ELR (cell line): ENCODE data around the gene MRS2.
"Not testable (repeated sequence)": the region's sequence is repeated elsewhere in the genome, so short reads cannot be mapped to it uniquely, and the experiment has no call there.

Source experiments
- DNase-seq: peaks from one replicate; pipeline ENCODE4 v3.0.0-alpha.2; 2015; ENCODE audit warnings: low read depth

Gene MRS2

GRCh38 chr6:24391208-24391607, 11.5 kb upstream of the MRS2 start:
- DNase-seq = no peak

- DNase-seq = no peak
Measured at GRCh38 chr6:24391756-24392405, 10.9 kb upstream of the MRS2 start.

GRCh38 chr6:24394061-24394779, 8.5 kb upstream of the MRS2 start:
- DNase-seq = no peak

- peak; percentile 85 for DNase-seq
Measured at GRCh38 chr6:24394780-24395437, 7.8 kb upstream of the MRS2 start.

- peak; percentile 22 for DNase-seq
Measured at GRCh38 chr6:24396824-24397223, 5.9 kb upstream of the MRS2 start.

GRCh38 chr6:24397631-24398030, 5.1 kb upstream of the MRS2 start:
- DNase-seq = no peak

- not testable (repeated sequence) for DNase-seq
Measured at GRCh38 chr6:24400045-24401039, 2.4 kb upstream of the MRS2 start.

GRCh38 chr6:24401458-24401857, 1.3 kb upstream of the MRS2 start:
- DNase-seq = no peak

- no peak for DNase-seq
Measured at GRCh38 chr6:24403501-24403824, 727 bp downstream of the MRS2 start.

- DNase-seq = no peak
Measured at GRCh38 chr6:24405262-24405661, 2.5 kb downstream of the MRS2 start.

GRCh38 chr6:24408719-24409410, 6.1 kb downstream of the MRS2 start:
- DNase-seq = no peak

GRCh38 chr6:24410622-24411021, 7.9 kb downstream of the MRS2 start:
- no peak for DNase-seq

- no peak for DNase-seq
Measured at GRCh38 chr6:24412294-24412693, 9.6 kb downstream of the MRS2 start.

GRCh38 chr6:24414531-24414930, 11.8 kb downstream of the MRS2 start:
- not testable (repeated sequence) for DNase-seq

- no peak for DNase-seq
Measured at GRCh38 chr6:24415753-24416152, 13.0 kb downstream of the MRS2 start.

- DNase-seq = no peak
Measured at GRCh38 chr6:24419526-24419925, 16.8 kb downstream of the MRS2 start.

- DNase-seq = no peak
Measured at GRCh38 chr6:24425091-24425490, 22.4 kb downstream of the MRS2 start.

- DNase-seq = no peak
Measured at GRCh38 chr6:24426729-24427446, 24.2 kb downstream of the MRS2 start.

GRCh38 chr6:24428615-24429014, 25.9 kb downstream of the MRS2 start:
- peak; percentile 57 for DNase-seq

GRCh38 chr6:24429146-24429545, 26.4 kb downstream of the MRS2 start:
- no peak for DNase-seq

GRCh38 chr6:24430086-24430485, 27.4 kb downstream of the MRS2 start:
- peak; percentile 53 for DNase-seq
